Neural progenitor cell (in vitro differentiated cells): ENCODE results near the gene TBC1D14. TPM values are rescaled to one million over a fixed set of nuclear protein-coding genes. Genes with fewer than 3 reads are reported as not detected.

Source experiments
- DNase-seq: peaks from one replicate; pipeline ENCODE4 v3.0.0-alpha.2; 2016; ENCODE audit warnings: low spot score
- H2AFZ ChIP-seq: fragments of 200-600 bp; sonication (generic); replicated peaks from 2 replicates; pipeline ENCODE4 v1.6.1; 2016; ENCODE audit warnings: antibody characterized with exemption
- H3F3A ChIP-seq: fragments of 200-600 bp; sonication (generic); 2 replicates; pipeline ENCODE4 v1.6.1; 2016; ENCODE audit warnings: antibody characterized with exemption, low read depth
- H3K27ac ChIP-seq: fragments of 200-600 bp; sonication (generic); 2 replicates; pipeline ENCODE4 v1.5.1; 2016; ENCODE audit warnings: mild to moderate bottlenecking
- H3K27me3 ChIP-seq: fragments of 200-600 bp; sonication (generic); 2 replicates; pipeline ENCODE4 v1.6.1; 2016; ENCODE audit warnings: mild to moderate bottlenecking, moderate library complexity
- H3K36me3 ChIP-seq: fragments of 200-600 bp; sonication (generic); 2 replicates; pipeline ENCODE4 v1.5.1; 2016
- H3K4me1 ChIP-seq: fragments of 200-600 bp; sonication (generic); 2 replicates; pipeline ENCODE4 v1.6.1; 2016; ENCODE audit warnings: mixed run types
- H3K4me2 ChIP-seq: fragments of 200-600 bp; sonication (generic); 2 replicates; pipeline ENCODE4 v1.6.1; 2016
- H3K4me3 ChIP-seq: fragments of 200-600 bp; sonication (generic); 2 replicates; pipeline ENCODE4 v1.5.1; 2016
- H3K79me2 ChIP-seq: fragments of 200-600 bp; sonication (generic); 2 replicates; pipeline ENCODE4 v1.6.1; 2016; ENCODE audit warnings: low read depth
- H3K9ac ChIP-seq: fragments of 200-600 bp; sonication (generic); 2 replicates; pipeline ENCODE4 v1.6.1; 2016
- H3K9me3 ChIP-seq: fragments of 200-600 bp; sonication (generic); 2 replicates; pipeline ENCODE4 v1.5.1; 2016; ENCODE audit warnings: low read depth
- H4K20me1 ChIP-seq: fragments of 200-600 bp; sonication (generic); 2 replicates; pipeline ENCODE4 v1.6.1; 2016; ENCODE audit warnings: low read depth
- H3K27ac Mint-ChIP-seq: 3 replicates; pipeline ENCODE4 v1.8.0; 2021; ENCODE audit warnings: mixed read lengths
- H3K27me3 Mint-ChIP-seq: 2 replicates; pipeline ENCODE4 v1.8.0; 2022; ENCODE audit warnings: low read depth, mild to moderate bottlenecking, inconsistent platforms, moderate library complexity, mixed read lengths; ENCODE audit not compliant: insufficient read depth
- H3K36me3 Mint-ChIP-seq: 3 replicates; pipeline ENCODE4 v1.8.0; 2021; ENCODE audit warnings: mixed read lengths
- H3K4me1 Mint-ChIP-seq: 3 replicates; pipeline ENCODE4 v1.8.0; 2021; ENCODE audit warnings: mixed read lengths
- H3K4me3 Mint-ChIP-seq: 3 replicates; pipeline ENCODE4 v1.8.0; 2021; ENCODE audit warnings: mild to moderate bottlenecking, moderate library complexity, mixed read lengths
- H3K9me3 Mint-ChIP-seq: 3 replicates; pipeline ENCODE4 v1.8.0; 2020; ENCODE audit warnings: mixed read lengths
- EZH2 ChIP-seq: fragments of 200-600 bp; sonication (generic); IDR thresholded peaks from 2 replicates; pipeline ENCODE4 v1.6.1; 2017; ENCODE audit warnings: antibody characterized with exemption, mild to moderate bottlenecking, moderate library complexity
- EZH2phosphoT487 ChIP-seq: fragments of 200-600 bp; sonication (generic); IDR thresholded peaks from 2 replicates; pipeline ENCODE4 v1.6.1; 2017; ENCODE audit warnings: antibody characterized with exemption
- total RNA-seq: library from RNA; depleted of rRNA; stranded (reverse); fragments of >200 nt; gene quantifications from 2 replicates; pipeline ENCODE4 v1.2.3, GENCODE V29; 2015; ENCODE audit warnings: low replicate concordance
- TF ChIP-seq, protein P1 (sequence below): fragments of 200-600 bp; sonication (generic); IDR thresholded peaks from 2 replicates; pipeline ENCODE4 v1.5.1; 2017; ENCODE audit warnings: antibody characterized with exemption, mild to moderate bottlenecking

Gene TBC1D14
- total RNA-seq, 1 donor from 2014 or later, result 47.9 TPM

- Histone ChIP-seq H2AFZ (no peak overlapping the region), H3K4me1 (peaks cover 56% of the 10 kb centered on the region)
Observed at GRCh38 chr4:6942238-6942800, 32.7 kb downstream of the TBC1D14 start.

DNA sequence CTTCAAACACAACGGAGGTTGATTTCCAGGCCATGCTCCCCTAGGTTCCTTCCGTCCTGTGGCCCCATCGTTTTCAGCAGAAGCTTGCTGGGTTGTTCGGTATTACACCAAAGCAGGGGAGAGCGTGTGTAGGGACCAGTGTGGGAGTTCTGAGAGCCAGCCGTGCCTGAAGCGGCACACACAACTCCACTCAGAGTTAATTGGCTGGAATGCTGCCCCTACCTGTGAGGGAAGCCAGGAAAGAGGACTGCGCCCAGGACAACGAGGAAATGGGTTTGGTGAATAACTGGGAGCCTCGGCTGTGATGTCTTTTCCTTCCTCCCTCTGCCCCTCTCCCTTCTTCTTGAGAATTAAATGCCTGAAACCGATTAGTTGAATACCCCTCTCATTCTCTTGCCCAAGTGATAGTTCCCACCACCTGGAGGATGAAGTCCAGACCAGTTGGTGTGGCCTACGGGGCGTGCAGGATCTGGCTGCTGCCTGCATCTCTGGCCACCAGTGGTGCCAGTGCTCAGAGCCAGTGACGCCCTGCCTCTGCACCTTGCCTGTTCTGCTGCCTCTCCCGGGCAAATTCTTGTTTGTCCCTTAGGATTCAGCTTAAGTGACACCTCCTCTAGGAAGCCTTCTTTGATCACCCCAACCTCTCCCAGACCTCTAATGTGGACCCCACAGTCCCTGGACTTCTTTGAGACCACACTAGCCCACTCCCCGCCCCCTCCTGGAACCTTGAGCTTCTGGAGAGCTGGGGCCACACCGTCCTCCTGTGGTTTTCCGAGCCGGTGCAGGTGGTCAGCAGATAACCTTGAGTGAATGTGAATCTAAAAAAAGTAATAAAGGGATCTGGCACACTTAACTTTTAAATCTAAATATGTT, 33.6 kb downstream of the TBC1D14 start:
- Mint-ChIP-seq H3K4me3 (no peak overlapping the region), H3K9me3 (peaks cover 2% of the 10 kb centered on the region), H3K27me3 (no peaks in the 10 kb centered on the region), H3K4me1 (peaks cover 68% of the 10 kb centered on the region), H3K27ac (peak overlapping the region; percentile 67), H3K36me3 (peaks cover 10% of the 10 kb centered on the region)
- Histone ChIP-seq H3K4me1 (peaks cover 53% of the 10 kb centered on the region), H4K20me1 (peaks cover 76% of the 10 kb centered on the region), H3K27me3 (no peaks in the 10 kb centered on the region), H3K4me2 (no peak overlapping the region), H3K9me3 (no peaks in the 10 kb centered on the region), H3K4me3 (no peak overlapping the region), H3K9ac (no peak overlapping the region), H3K36me3 (no peaks in the 10 kb centered on the region), H3K79me2 (peaks cover 40% of the 10 kb centered on the region), H3F3A (peaks cover 11% of the 10 kb centered on the region), H3K27ac (no peak overlapping the region), H2AFZ (no peak overlapping the region)
- TF ChIP-seq EZH2, result no peak
- no peak for TF ChIP-seq EZH2phosphoT487
- TF ChIP-seq, protein P1, sequence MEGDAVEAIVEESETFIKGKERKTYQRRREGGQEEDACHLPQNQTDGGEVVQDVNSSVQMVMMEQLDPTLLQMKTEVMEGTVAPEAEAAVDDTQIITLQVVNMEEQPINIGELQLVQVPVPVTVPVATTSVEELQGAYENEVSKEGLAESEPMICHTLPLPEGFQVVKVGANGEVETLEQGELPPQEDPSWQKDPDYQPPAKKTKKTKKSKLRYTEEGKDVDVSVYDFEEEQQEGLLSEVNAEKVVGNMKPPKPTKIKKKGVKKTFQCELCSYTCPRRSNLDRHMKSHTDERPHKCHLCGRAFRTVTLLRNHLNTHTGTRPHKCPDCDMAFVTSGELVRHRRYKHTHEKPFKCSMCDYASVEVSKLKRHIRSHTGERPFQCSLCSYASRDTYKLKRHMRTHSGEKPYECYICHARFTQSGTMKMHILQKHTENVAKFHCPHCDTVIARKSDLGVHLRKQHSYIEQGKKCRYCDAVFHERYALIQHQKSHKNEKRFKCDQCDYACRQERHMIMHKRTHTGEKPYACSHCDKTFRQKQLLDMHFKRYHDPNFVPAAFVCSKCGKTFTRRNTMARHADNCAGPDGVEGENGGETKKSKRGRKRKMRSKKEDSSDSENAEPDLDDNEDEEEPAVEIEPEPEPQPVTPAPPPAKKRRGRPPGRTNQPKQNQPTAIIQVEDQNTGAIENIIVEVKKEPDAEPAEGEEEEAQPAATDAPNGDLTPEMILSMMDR, result no peak
- peak; percentile 41 for DNase-seq

More at GRCh38 chr4:6942238-6942800, 32.7 kb downstream of the TBC1D14 start:
- Histone ChIP-seq H3K27ac (no peak overlapping the region), H3K36me3 (no peaks in the 10 kb centered on the region), H3K27me3 (no peaks in the 10 kb centered on the region), H3K79me2 (peaks cover 41% of the 10 kb centered on the region), H3F3A (peaks cover 11% of the 10 kb centered on the region), H3K9me3 (no peaks in the 10 kb centered on the region), H3K4me3 (no peak overlapping the region), H3K9ac (no peak overlapping the region), H4K20me1 (peaks cover 80% of the 10 kb centered on the region), H3K4me2 (no peak overlapping the region)
- Mint-ChIP-seq H3K4me3 (no peak overlapping the region), H3K9me3 (no peaks in the 10 kb centered on the region), H3K36me3 (peaks cover 7% of the 10 kb centered on the region), H3K4me1 (peaks cover 70% of the 10 kb centered on the region), H3K27ac (peak overlapping the region; percentile 34), H3K27me3 (no peaks in the 10 kb centered on the region)
- DNase-seq, result no peak
- TF ChIP-seq, protein P1, result no peak
- TF ChIP-seq EZH2phosphoT487 (no peak), EZH2 (no peak)

GRCh38 chr4:6943885-6944225, 34.2 kb downstream of the TBC1D14 start:
- Histone ChIP-seq H3K9ac (no peak overlapping the region), H2AFZ (no peak overlapping the region), H3K27ac (no peak overlapping the region), H3K4me3 (no peak overlapping the region), H4K20me1 (peaks cover 70% of the 10 kb centered on the region), H3K27me3 (no peaks in the 10 kb centered on the region), H3K79me2 (peaks cover 43% of the 10 kb centered on the region), H3K36me3 (no peaks in the 10 kb centered on the region), H3K4me1 (peaks cover 47% of the 10 kb centered on the region), H3K9me3 (no peaks in the 10 kb centered on the region), H3K4me2 (no peak overlapping the region), H3F3A (peaks cover 11% of the 10 kb centered on the region)
- Mint-ChIP-seq H3K36me3 (peaks cover 10% of the 10 kb centered on the region), H3K9me3 (peaks cover 2% of the 10 kb centered on the region), H3K4me3 (no peak overlapping the region), H3K4me1 (peaks cover 63% of the 10 kb centered on the region), H3K27ac (no peak overlapping the region), H3K27me3 (no peaks in the 10 kb centered on the region)
- no peak for DNase-seq
- TF ChIP-seq EZH2, result no peak
- TF ChIP-seq, protein P1, result no peak
- TF ChIP-seq EZH2phosphoT487, result no peak
